ENCODE measurements around the gene NUDT4.

The NUDT4 gene

DNA sequence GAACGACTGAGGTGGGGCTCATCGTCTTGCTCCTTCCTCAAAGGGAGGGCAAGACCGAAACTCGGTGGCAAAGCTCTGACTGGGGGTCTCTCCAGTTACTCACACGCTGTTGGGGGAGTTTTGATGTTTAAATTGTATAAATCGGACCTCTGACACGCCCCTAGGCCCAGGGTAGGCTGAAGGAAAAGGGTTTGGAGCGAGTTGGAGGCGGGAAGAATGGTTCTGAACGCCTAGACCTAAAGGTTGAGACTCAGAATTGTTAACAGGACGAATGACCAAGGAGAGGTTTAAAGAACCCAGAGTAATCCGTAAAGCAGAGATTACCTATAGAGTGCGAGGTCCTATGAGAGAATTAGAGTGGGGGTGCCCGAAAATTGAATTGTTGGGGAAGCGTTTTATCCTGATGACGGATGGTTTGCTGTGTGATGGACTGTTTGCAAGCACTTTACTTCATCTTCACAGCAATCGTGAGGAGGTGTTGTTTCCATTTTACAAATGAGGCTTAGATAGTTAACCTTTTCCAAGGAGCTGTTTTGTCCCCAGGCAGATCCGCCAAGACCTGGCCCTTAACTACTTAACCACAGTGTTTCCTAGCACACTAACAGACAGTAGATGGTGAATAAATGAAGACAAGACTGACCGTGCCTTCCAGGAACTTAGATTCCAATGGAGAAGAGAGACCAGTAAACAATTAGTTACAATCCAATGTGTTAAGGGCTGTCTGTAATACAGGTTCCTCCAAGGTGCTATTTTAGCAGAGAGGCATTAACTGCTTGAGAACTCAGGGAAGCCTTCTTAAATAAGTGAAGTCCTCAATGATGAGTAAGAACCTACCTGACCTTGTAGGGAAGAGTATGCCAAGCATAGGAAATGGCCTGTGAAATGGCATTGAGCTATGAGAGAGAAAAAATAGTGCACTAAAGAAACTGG, 65.0 kb downstream of the NUDT4 start:
- intact Hi-C loops (cut with DNase I), result loop anchor here (10.0 kb wide), 1 partner anchor 232 kb away; the partner anchor contains the start of gene CRADD
- no peak for DNase-seq

DNA sequence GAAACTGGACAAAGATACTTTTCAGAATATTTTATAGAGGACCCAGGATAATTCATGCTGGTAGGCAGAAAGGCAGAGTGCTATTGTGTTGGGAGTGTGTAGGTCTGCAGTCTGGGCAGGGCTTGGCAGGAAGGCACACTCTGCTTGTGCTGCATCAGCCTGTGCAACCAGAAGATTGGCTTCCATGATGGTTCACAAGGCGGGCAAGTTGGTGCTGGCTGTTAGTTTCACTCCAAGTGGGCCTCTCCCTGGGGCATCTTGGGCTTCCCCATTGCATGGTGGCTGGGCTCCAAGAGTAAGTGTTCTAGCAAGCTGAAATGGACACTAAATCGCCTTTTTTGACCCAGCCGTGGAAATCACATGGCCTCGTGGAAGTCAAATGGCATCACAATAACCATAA, 65.9 kb downstream of the NUDT4 start:
- intact Hi-C loops (cut with DNase I), result loop anchor here (10.0 kb wide), 1 partner anchor 231 kb away; the partner anchor contains the start of gene CRADD
- no peak for DNase-seq

DNA sequence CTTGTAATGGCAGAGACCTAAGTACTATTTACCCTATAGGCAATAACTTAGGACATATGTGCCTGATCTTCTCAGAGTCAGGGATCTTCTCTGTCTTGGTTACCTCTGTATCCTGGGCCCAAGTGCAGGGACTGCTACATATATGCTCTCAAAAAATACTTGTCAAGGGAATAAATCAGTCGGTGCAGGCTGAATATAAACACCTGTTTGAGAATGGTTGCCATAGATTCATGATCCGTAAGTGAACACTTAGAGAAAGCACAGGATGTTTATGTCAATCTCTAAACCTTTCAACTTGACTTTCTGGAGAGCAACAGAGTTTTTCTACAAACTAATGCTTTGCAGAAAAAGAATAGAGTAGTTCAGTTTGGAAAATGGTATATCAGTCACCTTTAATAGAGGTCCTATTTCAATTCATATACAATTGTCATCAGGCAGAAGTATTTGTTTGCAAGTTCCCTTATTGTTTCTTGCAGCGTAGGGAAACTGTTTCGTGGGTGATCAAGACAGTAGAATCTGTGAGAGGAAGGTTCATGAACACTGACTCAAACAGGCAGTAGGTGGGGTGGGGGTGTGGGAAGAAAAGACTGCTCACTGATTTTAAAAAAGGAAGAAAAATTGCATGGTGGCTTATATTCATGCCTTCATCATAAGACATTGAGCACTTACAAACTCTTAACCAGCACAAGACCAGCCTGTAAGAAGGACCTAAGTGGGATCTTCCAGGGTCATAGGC, 70.0 kb downstream of the NUDT4 start:
- peak in 26 of 42 donors; percentile 9 to 78 (median 41) for DNase-seq
- intact Hi-C loops (cut with DNase I), result loop anchor here (10.0 kb wide), 1 partner anchor 227 kb away; the partner anchor contains the start of gene CRADD

GRCh38 chr12:93448796-93449195, 71.1 kb downstream of the NUDT4 start:
- intact Hi-C loops (cut with DNase I), result loop anchor here (10.0 kb wide), 1 partner anchor 226 kb away; the partner anchor contains the start of gene CRADD
- DNase-seq, result peak in 22 of 42 donors; percentile 6 to 72 (median 22)

DNA sequence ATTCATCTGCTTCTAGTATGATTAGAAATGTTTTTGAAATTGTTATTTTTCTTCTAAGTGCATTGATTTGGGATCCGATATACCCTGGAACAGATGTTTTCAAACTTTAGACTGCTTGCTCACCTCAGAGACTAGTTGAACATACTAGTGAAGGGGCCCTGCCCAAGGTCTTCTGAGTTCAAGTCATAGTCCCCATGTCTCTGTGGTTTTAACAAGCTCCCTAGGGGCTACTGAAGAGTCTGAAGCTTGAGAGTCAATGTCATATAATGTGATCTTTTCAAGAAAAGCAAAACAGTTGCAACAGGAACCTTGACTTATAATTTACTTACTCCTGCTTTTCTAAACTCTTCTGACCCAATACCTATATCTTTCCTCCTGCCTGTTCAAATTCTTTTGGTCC, 71.6 kb downstream of the NUDT4 start:
- intact Hi-C loops (cut with DNase I), result loop anchor here (10.0 kb wide), 1 partner anchor 226 kb away; the partner anchor contains the start of gene CRADD
- no peak for DNase-seq

- DNase-seq, result no peak
- intact Hi-C loops (cut with DNase I), result no loop called here
These were observed 73.9 kb downstream of the NUDT4 start for GRCh38 chr12:93451423-93452158.

DNA sequence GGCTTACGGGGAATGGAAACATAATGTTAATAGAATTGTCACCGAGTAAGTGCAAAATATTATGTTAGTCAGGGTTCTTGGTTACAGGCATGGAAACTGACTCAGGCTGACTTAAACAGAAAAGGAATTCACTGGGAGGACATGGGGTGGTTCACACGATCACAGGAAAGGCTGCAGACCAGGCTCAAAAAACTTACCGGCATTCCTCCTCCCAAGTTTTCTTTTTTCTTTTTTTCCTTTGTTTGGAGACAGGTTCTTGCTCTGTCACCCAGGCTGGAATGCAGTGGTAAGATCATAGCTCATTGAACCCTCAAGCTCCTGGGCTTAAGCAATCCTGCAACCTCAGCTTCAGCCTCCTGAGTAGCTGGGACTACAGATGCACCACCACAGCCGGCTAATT, 75.9 kb downstream of the NUDT4 start:
- intact Hi-C loops (cut with DNase I), result no loop called here
- DNase-seq, result no peak

DNA sequence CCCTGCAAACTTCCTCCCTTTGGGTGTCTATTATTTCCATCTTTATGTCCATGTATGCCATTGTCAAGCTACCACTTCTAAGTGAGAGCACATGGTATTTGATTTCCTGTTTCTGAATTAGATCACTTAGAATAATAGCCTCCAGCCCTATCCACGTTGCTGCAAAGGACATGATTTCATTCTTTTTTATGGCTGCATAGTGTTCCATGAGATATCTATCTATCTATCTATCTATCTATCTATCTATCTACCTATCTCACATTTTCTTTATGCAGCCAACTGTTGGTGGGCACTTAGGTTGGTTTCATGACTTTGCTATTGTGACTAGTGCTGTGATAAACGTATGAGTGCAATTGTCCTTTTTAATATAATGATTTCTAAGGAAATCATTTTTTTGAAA, 78.4 kb downstream of the NUDT4 start:
- intact Hi-C loops (cut with DNase I), result no loop called here
- DNase-seq, result no peak
